ENCODE measurements around the gene SHB. TPM values are rescaled to one million over a fixed set of nuclear protein-coding genes. Genes with fewer than 3 reads are reported as not detected.

SHB gene
- total RNA-seq, 1 donor from 2014 or later: 16.7 TPM

DNA sequence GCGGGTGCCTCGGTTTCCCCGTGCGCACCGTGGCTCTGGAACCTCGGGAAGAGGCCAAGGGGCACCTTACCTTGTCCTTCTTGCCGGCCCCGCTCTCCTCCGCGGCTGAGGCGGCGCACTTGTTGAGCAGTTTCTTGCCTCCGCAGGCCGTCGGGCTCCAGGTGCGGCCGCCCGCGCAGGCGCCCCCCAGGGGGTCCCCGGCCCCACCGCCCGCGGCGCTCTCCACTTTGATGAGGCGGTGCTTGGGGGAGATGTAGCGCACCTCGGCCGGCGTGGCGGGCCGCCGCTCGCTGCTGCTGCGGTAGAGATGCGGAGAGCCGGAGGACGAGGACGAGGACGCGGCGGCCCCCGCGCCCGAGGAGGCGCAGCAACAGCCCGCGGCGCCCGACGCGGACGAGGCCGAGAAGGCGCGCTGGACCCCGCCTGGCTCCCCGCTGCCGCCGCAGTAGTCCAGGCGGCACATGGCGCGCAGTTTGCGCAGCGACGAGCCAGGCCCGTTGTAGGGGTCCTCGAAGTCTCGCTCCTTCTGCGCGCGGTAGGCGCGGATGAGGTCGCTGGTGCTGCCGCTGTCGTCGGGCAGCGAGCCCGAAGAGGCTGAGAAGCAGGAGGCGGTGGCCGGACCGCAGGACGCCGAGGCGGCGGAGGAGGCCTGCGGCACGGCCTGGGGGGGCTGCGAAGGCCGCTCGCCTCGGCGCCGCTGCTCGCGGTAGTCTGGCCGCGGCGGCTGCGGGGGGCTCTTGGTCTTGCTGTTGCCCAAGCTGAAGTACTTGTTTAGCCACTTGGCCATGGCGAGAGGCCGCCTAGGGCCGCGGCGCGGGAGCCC is 957 bp downstream of the SHB start:
- TF ChIP-seq, protein P1, sequence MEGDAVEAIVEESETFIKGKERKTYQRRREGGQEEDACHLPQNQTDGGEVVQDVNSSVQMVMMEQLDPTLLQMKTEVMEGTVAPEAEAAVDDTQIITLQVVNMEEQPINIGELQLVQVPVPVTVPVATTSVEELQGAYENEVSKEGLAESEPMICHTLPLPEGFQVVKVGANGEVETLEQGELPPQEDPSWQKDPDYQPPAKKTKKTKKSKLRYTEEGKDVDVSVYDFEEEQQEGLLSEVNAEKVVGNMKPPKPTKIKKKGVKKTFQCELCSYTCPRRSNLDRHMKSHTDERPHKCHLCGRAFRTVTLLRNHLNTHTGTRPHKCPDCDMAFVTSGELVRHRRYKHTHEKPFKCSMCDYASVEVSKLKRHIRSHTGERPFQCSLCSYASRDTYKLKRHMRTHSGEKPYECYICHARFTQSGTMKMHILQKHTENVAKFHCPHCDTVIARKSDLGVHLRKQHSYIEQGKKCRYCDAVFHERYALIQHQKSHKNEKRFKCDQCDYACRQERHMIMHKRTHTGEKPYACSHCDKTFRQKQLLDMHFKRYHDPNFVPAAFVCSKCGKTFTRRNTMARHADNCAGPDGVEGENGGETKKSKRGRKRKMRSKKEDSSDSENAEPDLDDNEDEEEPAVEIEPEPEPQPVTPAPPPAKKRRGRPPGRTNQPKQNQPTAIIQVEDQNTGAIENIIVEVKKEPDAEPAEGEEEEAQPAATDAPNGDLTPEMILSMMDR (IDR thresholded peaks at IDR 0.05): no peak
- H3K27me3 Mint-ChIP-seq (ENCODE audit: unreplicated experiment): no peaks in the 10 kb centered on the region
- no peak for DNase-seq (ENCODE audit: extremely low spot score, unreplicated experiment)
- H3K4me3 Mint-ChIP-seq (ENCODE audit: unreplicated experiment): peak overlapping the region; percentile 87
- peaks cover 55% of the 10 kb centered on the region for H3K4me1 Mint-ChIP-seq (ENCODE audit: unreplicated experiment)
- no peaks in the 10 kb centered on the region for H3K9me3 Mint-ChIP-seq (ENCODE audit: unreplicated experiment)
- no peaks in the 10 kb centered on the region for H3K36me3 Mint-ChIP-seq (ENCODE audit: unreplicated experiment)
- peak overlapping the region; percentile 62 for H3K27ac Mint-ChIP-seq (ENCODE audit: unreplicated experiment)

DNA sequence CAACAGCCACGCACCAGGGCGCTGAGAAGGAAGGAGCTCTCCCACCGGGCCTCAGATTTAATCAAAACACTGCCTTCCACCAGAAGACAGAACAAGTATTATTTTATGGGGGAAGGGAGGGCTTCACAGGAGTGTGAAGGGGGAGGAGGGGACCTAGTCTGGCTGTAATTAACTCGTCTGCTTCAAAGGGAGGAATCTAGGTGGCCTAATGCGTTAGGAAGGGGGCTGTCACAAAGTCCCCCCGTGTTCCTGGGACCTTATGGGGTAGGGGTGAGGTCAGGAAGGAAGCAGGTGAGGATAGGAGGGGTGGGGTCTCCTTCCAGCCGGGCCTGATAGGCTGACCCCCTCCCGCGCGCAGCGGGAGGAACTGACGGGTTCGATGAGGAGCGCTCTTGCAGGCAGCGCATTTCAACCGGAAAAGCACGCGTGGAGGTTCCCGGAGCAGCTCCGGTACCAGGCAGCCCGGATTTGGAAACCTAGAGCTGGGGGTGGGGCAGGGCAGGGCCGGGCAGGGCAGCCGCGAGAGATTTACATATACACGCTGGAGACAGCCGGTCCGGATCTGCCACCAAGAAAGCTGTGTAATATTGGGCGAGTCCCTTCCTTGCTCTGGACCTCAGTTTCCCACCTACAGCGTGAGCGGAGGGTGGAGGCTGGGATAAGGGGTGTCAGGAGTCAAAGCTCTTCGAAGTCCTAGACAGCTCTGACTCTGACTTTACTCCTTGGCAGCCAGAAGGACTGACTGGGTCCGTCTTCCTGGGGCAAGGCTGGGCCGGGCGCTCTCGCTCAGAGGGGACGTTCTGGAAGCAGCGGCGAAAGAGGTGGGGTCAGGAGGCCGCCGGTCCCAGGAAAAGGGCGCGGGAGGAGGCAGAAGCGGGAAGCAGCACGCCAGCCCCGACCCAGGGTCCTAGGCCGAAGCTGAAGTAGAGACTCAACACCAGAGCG is 1.8 kb downstream of the SHB start:
- Mint-ChIP-seq H3K27me3 (ENCODE audit: unreplicated experiment) (no peaks in the 10 kb centered on the region), H3K4me3 (ENCODE audit: unreplicated experiment) (peak overlapping the region; percentile 87), H3K27ac (ENCODE audit: unreplicated experiment) (peak overlapping the region; percentile 81), H3K4me1 (ENCODE audit: unreplicated experiment) (peaks cover 64% of the 10 kb centered on the region), H3K36me3 (ENCODE audit: unreplicated experiment) (no peaks in the 10 kb centered on the region), H3K9me3 (ENCODE audit: unreplicated experiment) (no peaks in the 10 kb centered on the region)
- TF ChIP-seq, protein P1 (IDR thresholded peaks at IDR 0.05): no peak
- DNase-seq (ENCODE audit: extremely low spot score, unreplicated experiment): no peak

DNA sequence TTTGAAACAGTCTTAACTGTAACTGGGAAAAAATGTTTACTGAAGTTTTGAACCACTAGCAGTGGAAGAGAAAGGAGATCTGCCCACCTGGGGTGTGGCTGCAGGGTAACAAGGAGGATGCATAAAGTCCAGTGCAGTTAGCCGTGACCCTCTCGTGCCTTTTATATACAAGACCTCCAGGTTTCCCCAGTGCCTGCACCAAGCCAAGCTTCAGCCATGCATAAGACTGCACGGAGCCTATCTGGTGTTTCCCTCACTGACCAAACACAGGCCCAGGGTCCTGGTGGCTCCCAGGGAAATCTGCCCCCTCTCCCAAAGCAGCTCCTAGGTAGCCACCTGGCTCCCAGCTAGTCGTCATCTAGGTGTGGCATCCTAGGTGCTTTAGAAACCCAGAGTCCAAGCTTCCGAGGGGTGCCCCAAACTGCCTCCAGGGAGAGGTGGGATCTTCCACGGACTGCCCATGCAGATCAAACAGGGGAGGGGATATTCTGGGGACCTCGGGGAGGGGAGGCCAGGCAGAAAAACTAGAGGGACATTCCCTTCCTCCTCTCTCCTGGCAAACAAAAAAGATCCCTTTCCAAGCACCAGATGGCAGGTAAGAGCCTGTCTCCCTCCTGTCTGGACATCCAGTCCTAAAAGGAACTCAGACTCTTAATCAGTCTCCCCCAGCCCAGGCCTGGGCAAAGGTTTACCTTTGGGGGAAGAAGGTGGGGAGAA is 2.7 kb downstream of the SHB start:
- no peaks in the 10 kb centered on the region for H3K36me3 Mint-ChIP-seq (ENCODE audit: unreplicated experiment)
- H3K9me3 Mint-ChIP-seq (ENCODE audit: unreplicated experiment): no peaks in the 10 kb centered on the region
- H3K27ac Mint-ChIP-seq (ENCODE audit: unreplicated experiment): peak overlapping the region; percentile 81
- TF ChIP-seq, protein P1 (IDR thresholded peaks at IDR 0.05): peak; percentile 39
- H3K27me3 Mint-ChIP-seq (ENCODE audit: unreplicated experiment): no peaks in the 10 kb centered on the region
- H3K4me3 Mint-ChIP-seq (ENCODE audit: unreplicated experiment): peak overlapping the region; percentile 87
- H3K4me1 Mint-ChIP-seq (ENCODE audit: unreplicated experiment): peaks cover 70% of the 10 kb centered on the region
- DNase-seq (ENCODE audit: extremely low spot score, unreplicated experiment): no peak

DNA sequence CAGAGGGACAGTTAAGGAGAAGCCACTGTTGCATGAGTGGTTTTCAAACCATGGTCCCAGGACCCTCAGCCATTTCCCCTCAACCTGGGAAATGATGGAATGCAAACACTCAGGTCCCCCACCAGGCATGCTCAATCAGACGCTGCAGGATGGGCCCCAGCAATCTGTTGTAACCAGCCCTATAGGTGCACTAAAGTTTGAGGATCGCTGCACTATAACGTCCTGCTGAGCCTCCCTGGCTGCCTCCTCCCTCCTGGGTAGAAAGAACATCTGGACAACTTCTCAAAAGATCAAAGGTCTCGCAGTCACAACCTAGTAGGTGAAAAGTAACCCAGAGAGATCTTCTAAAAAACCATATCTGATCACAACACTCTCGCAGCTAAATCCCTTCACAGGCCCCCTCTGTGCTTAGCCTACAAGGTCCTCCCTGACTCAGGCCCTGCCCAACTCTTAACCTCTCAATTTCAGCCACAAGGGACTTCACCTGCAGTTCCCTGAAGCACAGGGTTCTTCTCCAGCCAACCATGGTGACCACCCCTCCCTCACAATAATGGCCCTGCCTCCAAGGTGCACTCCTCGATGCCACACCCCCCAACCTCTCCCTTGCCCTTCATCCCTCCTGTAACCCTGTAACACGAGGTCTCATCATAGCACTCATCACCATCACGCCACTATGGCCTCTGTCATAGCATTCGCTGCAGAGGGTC is 3.5 kb downstream of the SHB start:
- Mint-ChIP-seq H3K27ac (ENCODE audit: unreplicated experiment) (peak overlapping the region; percentile 46), H3K36me3 (ENCODE audit: unreplicated experiment) (no peaks in the 10 kb centered on the region), H3K4me1 (ENCODE audit: unreplicated experiment) (peaks cover 68% of the 10 kb centered on the region), H3K4me3 (ENCODE audit: unreplicated experiment) (peak overlapping the region; percentile 87), H3K9me3 (ENCODE audit: unreplicated experiment) (no peaks in the 10 kb centered on the region), H3K27me3 (ENCODE audit: unreplicated experiment) (no peaks in the 10 kb centered on the region)
- no peak for DNase-seq (ENCODE audit: extremely low spot score, unreplicated experiment)
- TF ChIP-seq, protein P1 (IDR thresholded peaks at IDR 0.05): no peak

Measured in osteocyte (in vitro differentiated cells).